HG02610 (cell line): ENCODE results near the gene SVOP.
A peak's percentile ranks its signal among the peaks of the same experiment; 100 is the strongest.
"Not testable (repeated sequence)": the region's sequence is repeated elsewhere in the genome, so short reads cannot be mapped to it uniquely, and the experiment has no call there.

ENCODE experiments used
- ATAC-seq: cut with Tn5 transposase; IDR thresholded peaks from one replicate; pipeline ENCODE4 v1.9.1; 2021; ENCODE audit warnings: mild to moderate bottlenecking, moderate library complexity; ENCODE audit not compliant: unreplicated experiment

The SVOP gene, protein sequence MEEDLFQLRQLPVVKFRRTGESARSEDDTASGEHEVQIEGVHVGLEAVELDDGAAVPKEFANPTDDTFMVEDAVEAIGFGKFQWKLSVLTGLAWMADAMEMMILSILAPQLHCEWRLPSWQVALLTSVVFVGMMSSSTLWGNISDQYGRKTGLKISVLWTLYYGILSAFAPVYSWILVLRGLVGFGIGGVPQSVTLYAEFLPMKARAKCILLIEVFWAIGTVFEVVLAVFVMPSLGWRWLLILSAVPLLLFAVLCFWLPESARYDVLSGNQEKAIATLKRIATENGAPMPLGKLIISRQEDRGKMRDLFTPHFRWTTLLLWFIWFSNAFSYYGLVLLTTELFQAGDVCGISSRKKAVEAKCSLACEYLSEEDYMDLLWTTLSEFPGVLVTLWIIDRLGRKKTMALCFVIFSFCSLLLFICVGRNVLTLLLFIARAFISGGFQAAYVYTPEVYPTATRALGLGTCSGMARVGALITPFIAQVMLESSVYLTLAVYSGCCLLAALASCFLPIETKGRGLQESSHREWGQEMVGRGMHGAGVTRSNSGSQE

DNA sequence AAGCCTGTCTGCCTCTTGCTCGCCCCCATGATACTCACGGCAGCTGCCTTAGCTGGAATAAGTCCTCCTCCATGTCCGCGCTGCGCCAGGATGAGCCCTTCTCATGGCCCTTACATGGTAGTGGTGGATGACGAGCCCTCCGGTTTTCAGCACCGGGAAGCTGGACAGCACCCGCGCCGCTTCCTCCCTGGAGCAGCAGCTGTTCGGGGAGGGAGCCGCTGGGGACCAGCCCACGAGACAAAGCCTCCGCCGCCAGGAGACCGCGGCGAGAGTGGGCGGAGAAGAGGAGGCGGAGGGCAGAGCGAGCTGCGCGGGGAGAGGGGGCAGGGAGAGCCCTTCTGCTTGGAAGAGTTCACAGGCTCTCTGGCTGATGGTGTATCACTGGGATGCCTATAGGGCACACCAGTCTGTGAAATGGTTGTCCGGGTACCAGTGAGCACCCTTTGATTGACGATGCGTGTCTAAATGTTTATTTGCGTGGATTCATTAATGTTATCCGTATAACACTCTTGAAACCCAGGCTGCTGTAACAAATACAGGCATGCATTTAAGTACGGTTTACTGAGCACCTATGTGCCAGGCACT lies at the start of gene SVOP:
Gene SVOP, minus strand, starts transcription at position 273 of the 585 bp plus-strand sequence. Its CDS starts 200 bp downstream, at position 73.
- ATAC-seq: no peak

DNA sequence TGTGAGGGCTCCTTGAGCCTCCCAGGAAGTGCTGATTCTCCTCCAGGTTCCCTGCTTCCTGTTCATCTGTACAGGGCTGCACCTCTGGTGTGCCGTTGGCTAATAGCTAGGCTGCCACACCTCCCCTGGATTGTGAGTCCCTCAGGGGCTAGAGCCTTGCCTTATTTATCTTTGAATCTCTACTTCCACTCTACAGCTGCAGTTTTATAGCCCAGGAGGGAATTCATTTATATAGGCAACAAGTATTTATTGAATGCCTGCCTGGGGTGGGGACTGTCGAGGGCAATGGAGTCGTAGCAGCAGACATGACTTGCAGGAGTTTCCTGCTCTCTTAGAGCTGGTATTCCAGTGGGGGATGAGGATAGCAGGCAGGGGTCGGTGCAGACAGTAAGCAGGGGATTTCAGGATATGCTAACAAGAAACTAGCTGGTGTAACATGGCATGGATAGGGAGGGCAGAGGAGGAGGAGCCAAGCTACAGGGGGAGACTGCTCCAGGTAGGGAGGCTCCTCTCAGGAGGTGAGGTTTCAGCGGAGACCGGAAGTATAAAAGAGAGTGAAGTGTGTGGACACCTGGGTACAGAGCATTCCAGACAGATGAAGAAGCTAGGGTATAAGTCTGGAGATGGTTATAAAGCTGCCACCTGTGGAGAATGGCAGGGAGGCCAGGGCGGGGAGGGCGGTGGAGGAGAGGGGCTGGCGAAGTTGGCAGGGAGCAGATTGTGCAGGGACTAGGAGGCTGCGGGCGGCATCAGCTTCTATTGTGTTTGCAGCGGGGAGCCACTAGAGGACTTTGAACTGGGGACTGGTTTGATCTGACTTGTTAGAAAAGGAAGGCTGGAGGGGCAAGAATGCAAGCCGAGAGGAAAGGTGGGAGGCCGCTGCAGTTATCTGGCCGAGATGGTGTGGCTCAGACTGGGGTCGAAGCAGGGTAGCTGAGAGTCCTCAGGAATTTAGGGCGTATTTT lies 48.7 kb upstream of the SVOP start:
- no peak for ATAC-seq

DNA sequence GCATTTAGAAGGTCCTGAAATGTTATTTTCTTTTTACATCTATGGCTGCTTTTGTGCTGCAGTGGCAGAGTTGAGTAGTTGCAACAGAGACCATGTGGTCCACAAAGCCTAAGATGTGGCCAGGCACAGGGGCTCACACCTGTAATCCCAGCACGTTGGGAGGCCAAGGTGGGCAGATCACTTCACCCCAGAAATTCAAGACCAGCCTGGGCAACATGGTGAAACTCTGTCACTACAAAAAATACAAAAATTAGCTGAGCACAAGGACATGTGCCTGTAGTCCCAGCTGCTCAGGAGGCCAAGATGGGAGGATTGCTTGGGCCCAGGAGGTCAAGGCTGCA lies 45.0 kb upstream of the SVOP start:
- ATAC-seq: no peak

DNA sequence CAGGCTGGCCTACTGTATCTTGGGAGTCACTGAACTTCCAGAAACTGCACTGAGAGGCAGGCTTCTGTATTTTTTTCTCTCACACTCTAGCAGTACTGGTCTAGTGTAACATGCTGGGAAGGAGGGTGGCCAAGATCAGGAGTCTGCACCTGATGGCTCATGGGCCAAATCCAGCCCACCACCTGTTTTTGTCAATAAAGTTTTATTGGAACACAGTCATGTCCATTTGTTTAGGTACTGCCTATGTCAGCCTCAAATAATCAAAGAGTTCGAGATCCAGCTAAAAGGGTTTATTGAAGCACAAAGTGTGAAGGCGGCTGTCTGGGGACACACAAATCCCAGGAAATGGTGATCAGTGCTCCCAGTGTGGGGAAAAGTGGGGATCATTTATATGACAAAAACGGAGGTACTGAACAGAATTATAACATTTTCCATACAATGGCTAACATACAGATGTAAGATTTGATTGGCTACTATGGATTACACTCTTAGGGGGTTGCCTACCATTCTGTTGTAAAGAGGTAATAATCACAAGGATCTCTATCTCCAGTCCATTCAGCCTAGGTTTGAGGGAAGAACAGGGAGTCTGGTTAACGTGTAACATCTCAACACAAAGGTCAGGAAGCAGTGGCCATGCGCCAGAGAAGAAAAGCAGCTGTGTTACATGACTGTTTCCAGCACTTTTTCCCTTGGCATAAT lies 44.4 kb upstream of the SVOP start:
- no peak for ATAC-seq

DNA sequence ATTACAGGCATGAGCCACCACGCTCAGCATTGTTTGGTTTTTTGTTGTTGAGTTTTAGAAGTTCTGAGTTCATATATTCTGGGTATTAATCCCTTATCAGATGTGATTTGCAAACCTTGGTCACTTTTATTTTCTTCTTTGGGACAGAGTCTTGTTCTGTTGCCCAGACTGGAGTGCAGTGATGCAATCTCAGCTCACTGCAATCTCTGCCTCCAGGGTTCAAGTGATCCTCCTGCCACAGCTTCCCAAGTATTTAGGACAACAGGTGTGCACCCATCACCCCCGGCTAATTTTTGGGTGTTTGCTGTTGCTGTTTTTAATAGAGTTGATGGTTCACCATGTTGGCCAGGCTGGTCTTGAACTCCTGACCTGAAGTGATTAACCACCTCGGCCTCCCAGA lies 43.3 kb upstream of the SVOP start:
- no peak for ATAC-seq

DNA sequence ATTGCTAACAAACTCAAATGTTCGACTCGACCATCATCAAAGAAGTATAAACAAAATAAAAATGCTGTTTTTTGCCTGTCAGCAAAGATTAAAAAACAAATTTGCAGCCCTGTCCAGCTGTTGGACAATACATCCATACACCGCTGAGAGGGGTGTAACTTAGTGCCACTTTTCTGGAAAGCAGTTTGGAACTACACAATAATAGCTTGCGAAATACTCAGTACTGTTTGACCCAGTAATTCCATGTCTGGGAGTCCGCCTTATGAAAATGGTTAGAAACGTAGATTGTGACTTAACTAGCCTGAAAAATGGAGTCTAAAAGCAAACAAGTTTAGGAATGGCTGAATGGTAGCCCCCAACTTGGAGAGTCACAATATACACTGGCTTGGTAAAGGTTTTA lies 37.9 kb upstream of the SVOP start:
- ATAC-seq: no peak

DNA sequence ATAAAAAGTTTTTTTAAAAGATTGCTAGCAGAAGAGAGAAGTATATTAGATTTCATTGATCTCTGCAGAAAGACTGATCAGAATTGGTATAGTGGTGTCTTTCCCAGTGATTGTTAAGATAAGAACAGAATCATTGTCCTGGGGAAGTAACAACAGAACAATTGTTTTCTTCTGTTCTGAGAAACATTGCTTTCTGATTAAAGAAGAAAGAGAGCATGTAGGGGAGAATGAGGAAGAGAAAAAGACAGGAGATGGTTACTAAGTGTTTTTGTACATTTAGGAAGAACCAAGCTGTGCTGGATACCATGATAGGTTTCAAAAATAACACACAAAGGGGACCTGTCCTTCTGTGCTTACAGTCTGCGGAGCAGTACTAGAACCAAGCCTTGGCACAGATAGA lies 36.5 kb upstream of the SVOP start:
- ATAC-seq: no peak

DNA sequence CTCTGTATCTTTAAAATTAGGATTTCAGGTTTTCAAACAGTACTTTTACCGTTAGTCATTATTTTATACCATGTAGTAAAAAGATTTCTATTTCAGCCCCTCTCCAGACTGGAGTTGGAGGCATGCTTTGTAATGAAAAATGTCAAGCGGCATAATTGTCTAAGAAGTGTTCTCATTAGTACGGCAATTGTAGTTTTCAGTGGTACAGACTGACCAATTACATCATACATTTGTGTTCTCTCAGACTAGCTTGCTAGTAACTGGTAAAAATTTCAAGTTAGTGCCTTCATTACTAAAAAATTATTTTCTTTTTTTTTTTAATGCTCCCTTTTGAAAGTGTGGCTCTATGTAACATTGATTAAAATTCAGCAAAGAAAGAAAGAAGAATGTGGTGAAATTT lies 36.0 kb upstream of the SVOP start:
- no peak for ATAC-seq

DNA sequence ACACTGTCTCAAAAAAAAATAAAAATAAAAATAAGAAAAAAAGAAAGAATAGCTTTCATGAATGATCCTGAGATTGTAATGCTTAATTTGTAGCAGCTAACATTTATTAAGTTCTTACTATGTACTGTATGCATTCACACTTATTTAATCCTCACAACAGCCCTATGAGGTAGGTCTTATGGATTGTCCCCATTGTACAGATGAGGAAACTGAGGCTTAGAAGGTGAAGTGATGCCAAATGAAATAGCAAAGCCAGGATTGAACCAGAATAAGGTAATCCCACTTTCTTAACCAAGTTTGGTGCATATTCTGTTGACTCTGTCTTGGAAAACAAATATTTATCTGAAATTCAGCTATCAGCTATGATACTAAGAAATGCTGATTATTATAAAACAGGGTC lies 33.7 kb upstream of the SVOP start:
- ATAC-seq: no peak

DNA sequence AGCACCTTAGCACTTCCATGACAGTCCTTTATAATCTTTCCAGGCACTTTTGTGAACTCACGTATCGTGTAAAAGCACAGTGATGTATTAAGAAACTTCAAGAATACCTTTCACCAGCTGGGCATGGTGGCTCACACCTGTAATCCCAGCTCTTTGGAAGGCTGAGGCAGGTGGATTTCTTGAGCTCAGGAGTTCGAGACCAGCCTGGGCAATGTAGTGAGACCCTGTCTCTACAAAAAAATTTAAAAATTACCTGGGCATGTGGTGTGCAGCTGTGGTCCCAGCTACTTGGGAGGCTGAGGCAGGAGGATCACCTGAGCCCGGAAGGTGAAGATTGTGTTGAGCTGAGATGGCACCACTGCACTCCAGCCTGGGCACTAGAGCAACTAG lies 33.3 kb upstream of the SVOP start:
- ATAC-seq: peak; percentile 2

DNA sequence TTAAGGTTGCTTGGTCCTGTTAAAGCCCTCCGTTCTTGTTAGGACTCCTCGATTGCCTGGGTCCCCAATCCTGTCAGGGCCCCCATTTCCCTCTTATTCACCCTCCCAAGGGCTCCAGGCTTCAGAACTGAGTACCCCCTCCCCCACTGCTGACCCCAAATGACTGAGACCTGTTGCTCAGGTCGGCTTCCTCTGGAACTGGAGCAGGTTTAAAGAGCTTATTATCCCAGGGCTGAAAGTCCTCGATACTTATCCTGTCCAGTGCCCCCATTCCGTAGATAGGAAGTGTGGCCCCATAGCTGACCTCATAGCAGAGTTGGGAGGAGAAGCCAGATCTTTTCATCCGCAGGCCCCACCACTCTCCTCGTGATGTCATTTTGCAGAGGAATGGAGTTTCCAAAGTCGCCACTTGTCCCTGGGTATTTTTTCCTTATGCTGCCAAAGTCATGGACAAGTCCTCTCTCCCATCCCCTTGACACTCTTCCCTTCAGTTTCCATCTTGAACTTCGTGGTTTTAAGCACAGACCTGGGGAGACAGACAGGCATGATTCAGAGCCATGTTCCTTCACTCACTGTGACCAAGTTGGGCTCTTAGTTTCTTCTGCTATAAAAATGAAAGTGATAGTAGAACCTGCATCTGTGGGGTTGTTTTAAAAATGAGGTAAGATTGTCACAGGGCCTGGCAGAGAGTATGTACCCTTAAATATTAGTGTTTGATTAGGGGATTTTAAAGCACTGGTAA lies 32.7 kb upstream of the SVOP start:
- ATAC-seq: peak; percentile 65

DNA sequence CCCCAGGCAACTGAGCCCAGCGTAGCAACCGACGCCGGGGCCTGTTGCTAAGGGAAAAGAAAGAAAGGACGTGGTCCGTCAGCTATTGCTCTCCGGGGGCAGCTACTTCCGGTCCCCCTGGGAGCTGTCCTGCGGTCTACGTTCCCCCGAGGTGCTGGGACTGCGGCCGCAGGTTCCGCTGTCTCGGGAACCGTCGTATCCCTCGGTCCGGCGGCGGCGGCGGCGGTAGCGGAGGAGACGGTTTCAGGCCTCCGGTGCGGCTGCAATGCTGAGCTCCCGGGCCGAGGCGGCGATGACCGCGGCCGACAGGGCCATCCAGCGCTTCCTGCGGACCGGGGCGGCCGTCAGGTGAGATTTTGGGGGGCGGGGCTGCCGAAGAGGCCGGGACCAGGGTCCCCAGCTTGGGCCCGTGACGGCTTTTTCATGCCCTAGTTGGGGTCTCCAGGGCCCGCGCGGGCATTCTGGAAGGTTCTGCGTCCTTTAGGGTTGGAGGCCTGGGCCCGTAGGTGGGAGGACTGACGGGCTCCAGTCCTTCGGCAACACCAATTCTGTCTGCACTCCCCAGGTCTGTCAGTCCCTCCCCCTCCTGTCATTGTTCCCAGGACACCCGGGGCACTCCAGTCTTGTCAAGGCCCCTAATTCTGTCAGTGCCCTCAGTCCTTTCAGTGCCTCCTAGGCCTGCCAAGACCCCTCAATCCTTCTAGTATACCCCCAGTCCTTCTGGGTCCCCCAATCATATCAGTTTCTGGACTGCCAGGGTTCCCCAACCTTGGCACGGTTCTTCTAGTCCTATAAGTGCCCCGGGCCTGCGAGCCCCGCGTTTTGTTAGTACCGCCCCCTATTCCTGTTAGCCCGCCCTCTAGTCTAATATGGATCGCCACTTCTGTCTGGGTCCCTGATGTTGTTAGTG lies 31.8 kb upstream of the SVOP start, which contains the start of gene USP30:
Gene USP30, plus strand, starts transcription at position 163 of the 910 bp plus-strand sequence. Its CDS starts 103 bp downstream, at position 266.
- ATAC-seq: peak; percentile 68

DNA sequence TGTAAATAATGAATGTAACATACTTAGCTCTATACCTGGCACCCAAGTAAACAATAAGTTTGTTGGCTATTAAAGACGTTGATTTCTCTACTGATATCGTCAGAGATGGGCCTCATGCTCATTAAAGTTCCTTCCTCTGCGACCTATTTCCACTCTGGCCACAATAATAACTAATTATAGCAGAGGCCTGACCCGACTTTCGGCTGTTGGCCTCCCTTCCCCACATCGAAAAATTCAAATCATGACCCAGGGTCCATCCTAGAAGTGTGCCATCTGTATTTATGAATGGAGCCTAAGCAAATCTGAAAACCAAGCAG lies 31.2 kb upstream of the SVOP start:
- no peak for ATAC-seq

DNA sequence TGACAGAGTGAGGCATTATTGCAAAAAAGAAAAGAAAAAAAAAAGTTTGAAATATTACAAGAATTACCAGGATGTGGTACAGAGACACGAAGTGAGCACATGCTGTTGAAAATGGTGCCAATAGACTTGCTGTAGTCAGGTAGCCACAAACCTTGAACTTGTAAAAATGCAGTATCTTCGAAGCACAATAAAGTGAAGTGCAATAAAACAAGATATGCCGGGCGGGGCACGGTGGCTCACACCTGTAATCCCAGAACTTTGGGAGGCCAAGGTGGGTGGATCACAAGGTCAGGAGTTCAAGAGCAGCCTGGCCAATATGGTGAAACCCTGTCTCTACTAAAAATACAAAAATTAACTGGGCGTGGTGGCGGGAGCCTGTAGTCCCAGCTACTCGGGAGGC lies 28.9 kb upstream of the SVOP start:
- ATAC-seq: not testable (repeated sequence)

DNA sequence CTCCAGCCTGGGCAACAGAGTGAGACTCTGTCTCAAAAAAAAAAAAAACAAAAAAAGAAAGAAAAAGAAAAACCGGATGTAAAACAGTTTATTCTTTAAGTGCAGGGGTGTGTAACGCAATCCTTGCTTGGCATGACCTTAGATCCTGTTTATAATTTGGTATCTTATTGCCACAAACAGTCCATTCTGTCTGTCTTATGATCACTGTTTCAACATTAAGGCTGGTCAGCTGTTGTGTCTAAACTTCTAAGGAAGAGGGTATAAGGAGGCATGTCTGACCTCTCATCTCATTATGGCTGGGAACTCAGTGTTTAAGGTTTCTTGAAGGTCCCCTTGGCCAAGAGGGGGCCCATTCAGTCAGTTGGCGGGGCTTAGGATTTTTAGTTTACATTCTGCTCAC lies 27.8 kb upstream of the SVOP start:
- not testable (repeated sequence) for ATAC-seq

DNA sequence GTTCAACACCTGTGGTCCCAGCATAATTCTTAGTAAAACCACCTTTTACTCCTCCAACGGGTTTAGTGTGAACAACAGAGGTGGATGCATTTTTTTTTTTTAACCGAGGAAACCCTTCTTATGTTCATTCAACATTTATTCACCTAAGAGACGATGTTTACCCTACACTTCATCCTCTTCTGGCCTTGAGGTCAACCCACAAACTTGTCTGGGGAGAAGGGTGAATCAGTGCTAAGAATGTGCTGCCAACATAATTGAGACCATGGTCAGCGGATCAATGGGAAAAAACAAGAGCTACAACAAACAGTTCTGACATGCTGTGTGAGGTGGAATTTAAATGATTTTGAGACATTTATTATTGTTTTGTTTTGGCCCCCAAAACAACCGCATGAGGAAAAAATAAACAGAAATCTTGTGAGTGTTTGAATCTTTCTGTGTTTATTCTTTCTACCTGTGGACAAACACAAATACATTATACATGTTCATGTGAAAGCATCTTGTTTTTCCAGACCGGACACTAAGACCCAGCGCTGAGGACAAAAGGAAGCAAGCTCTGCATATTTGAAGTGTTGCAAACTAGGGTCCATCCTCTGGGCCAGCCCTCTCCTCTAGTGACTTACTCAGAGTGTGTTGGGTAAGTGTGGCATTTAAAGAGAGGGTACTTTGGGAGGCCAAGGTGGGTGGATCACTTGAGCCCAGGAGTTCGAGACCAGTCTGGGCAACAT lies 26.4 kb upstream of the SVOP start:
- no peak for ATAC-seq

DNA sequence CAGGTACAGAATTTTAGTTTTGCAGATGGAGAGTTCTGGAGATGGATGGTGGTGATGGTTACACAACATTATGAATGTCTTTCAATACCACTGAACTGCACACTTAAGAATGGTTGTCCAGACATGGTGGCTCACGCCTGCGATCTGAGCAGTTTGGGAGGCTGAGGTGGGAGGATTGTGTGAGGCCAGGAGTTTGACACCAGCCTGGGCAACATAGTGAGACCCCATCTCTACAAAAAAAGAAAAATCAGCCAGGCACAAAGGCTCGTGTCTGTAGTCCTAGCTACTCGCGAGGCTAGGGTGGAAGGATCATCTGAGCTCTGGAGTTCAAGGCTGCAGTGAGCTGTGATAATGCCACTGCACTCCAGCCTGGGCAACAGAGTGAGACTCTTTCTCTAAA lies 23.4 kb upstream of the SVOP start:
- ATAC-seq: no peak

DNA sequence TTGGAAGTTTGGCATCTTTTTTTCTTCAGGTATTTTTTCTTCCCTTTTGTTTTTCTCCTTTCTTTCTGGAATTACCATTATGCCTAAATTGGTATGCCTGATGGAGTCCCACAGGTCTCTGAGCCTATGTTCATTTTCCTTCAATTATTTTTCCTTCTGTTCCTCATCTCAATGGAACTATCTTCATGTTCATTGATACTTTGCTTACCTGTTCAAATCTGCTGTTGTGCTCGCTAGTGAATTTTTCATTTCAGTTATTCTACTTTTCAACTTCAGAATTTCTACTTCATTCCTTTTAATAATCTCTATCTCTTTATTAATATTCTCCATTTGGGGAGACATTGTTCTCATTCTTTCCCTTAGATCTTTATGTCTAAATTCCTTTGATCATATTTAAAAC lies 16.1 kb upstream of the SVOP start:
- ATAC-seq: no peak
